GM18520 (cell line): ENCODE results near the gene SHC3.

Experiments
- ATAC-seq: cut with Tn5 transposase; IDR thresholded peaks from one replicate; pipeline ENCODE4 v1.9.1; 2021; ENCODE audit not compliant: unreplicated experiment

SHC3 gene

GRCh38 chr9:89060790-89061189 lies 117.8 kb downstream of the SHC3 start:
- ATAC-seq, result no peak

GRCh38 chr9:89059925-89060506 lies 118.6 kb downstream of the SHC3 start:
- no peak for ATAC-seq

- ATAC-seq, result no peak
Observed at GRCh38 chr9:89058906-89059305, 119.7 kb downstream of the SHC3 start.

GRCh38 chr9:89054865-89055495 lies 123.6 kb downstream of the SHC3 start:
- no peak for ATAC-seq

GRCh38 chr9:89053301-89053700 lies 125.3 kb downstream of the SHC3 start:
- no peak for ATAC-seq

GRCh38 chr9:89052470-89053097 lies 126.0 kb downstream of the SHC3 start:
- no peak for ATAC-seq

GRCh38 chr9:89051421-89052025 lies 127.1 kb downstream of the SHC3 start:
- no peak for ATAC-seq

GRCh38 chr9:89049646-89050045 lies 129.0 kb downstream of the SHC3 start:
- ATAC-seq, result no peak

- no peak for ATAC-seq
Observed at GRCh38 chr9:89048616-89049015, 130.0 kb downstream of the SHC3 start.

GRCh38 chr9:89047667-89048066 lies 131.0 kb downstream of the SHC3 start:
- ATAC-seq, result no peak

GRCh38 chr9:89046832-89047231 lies 131.8 kb downstream of the SHC3 start:
- ATAC-seq, result no peak

- no peak for ATAC-seq
Observed at GRCh38 chr9:89044881-89045280, 133.7 kb downstream of the SHC3 start.

GRCh38 chr9:89044104-89044503 lies 134.5 kb downstream of the SHC3 start:
- ATAC-seq, result no peak

GRCh38 chr9:89042984-89043383 lies 135.6 kb downstream of the SHC3 start:
- no peak for ATAC-seq

GRCh38 chr9:89039664-89040063 lies 139.0 kb downstream of the SHC3 start:
- no peak for ATAC-seq

GRCh38 chr9:89039104-89039465 lies 139.5 kb downstream of the SHC3 start:
- no peak for ATAC-seq

- ATAC-seq, result no peak
Observed at GRCh38 chr9:89038382-89039103, 140.1 kb downstream of the SHC3 start.

- ATAC-seq, result no peak
Observed at GRCh38 chr9:89037891-89038290, 140.7 kb downstream of the SHC3 start.

GRCh38 chr9:89037346-89037745 lies 141.3 kb downstream of the SHC3 start:
- no peak for ATAC-seq

GRCh38 chr9:89036891-89037290 lies 141.7 kb downstream of the SHC3 start:
- ATAC-seq, result no peak

- no peak for ATAC-seq
Observed at GRCh38 chr9:89036383-89036782, 142.2 kb downstream of the SHC3 start.

- no peak for ATAC-seq
Observed at GRCh38 chr9:89032661-89033060, 146.0 kb downstream of the SHC3 start.
